Measurements from ENCODE around the gene OCEL1.
"Not testable (repeated sequence)": the region's sequence is repeated elsewhere in the genome, so short reads cannot be mapped to it uniquely, and the experiment has no call there.

Gene OCEL1

GRCh38 chr19:17266589-17266974 is 40.6 kb downstream of the OCEL1 start:
- DNase-seq: no peak

DNA sequence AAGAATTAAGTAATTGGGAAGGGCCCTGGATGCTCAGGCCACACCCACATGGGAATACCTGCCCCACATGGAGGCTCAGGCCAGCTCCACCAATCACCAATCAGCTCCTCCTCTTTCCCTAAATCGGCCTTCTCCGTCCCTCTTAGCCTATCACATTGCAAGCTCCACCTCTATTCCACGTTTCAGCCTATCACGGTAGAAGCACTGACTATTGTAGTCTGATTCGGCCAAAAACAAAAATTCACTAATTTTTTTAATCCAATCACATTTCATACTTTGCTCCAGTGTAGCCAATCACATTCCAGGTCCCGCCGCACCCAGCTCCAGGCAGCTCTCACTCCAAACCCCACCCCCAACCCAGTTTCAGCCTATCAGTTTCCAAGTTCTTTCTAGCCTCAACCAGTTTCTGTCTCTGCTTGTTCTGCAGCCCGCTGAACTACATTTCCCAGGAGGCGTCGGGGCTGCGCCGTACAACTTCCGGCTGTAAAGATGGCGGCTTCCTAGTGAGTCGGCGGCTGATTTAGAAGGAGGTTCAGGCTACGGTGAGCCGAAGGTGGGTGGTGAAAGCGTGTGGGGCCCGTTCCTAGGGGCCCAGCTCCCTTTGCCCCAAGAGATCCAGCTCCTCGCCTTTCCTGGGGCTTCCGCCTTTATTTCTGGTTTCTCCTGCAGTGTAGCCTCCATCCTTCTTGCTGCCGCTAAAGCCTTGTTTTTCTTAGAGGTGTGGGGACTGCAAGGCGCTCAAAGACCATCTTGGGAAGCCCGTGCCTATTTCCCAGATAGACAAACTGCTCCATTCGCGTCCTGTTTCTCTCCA is 41.2 kb downstream of the OCEL1 start, which contains the start of gene BABAM1:
Gene BABAM1 (plus strand): TSS at position 469 of the 814 bp plus-strand sequence. CDS start 1,364 bp downstream, outside the sequence.
- peak; percentile 99 for DNase-seq

DNA sequence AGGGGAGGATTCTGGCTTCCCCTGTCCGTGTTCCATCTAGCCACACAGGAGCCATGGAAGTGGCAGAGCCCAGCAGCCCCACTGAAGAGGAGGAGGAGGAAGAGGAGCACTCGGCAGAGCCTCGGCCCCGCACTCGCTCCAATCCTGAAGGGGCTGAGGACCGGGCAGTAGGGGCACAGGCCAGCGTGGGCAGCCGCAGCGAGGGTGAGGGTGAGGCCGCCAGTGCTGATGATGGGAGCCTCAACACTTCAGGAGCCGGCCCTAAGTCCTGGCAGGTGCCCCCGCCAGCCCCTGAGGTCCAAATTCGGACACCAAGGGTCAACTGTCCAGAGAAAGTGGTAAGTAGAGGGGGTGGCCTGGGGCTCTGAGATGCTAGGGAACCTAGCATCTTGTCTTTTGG is 42.7 kb downstream of the OCEL1 start:
- no peak for DNase-seq

DNA sequence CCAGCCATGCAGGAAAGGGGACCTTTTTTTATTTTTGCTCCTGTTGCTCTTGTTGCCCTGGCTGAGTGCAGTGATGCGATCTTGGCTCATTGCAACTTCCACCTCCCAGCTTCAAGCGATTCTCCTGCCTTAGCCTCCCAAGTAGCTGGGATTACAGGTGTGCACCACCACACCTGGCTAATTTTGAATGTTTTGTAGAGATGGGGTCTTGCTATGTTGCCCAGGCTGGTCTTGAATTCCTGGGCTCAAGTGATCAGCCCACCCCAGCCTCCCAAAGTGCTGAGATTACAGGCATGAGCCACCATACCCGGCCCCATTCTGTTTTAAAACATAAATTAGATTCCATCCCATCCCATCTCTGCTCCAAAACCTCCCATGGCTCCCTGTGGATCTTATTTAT is 48.9 kb downstream of the OCEL1 start:
- not testable (repeated sequence) for DNase-seq

DNA sequence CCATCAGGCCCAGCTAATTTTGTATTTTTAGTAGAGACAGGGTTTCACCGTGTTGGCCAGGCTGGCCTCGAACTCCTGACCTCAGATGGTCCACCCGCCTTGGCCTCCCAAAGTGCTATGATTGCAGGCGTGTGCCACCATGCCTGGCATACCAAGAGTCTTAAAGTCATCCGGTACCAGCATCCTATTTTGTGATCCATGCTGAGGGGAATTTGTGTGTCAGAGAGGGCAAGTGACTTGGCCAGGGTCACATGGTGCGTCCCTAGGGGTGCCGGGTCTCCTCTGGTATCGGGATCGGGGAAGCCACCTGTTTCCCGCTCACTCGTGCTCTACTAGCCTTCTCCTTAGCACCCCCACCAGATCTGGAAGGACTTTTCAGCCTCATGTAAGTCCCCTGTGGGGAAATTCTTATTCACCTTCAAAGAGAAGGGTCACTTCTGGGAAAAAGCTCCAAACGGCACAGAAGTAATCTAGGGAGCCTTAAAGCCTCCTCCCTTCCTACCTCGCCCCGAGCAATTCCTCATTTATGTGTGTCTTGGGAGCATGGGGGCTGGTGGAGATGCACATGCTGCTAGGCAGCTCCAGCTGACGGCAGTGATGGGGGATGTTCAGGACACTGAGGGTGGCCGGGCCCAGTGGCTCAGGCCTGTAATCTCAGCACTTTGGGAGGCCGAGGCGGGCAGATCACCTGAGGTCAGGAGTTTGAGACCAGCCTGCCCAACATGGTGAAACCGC is 49.6 kb downstream of the OCEL1 start:
- no peak for DNase-seq

All from activated CD4-positive, alpha-beta T cell treated with anti-CD3 and anti-CD28 coated beads, Interleukin-2, amount 50 U/mL, for 16 hours (primary cell).